Measurements from ENCODE around the gene CDKAL1. TPM values are rescaled to one million over a fixed set of nuclear protein-coding genes. Genes with fewer than 3 reads are reported as not detected.

CDKAL1 gene
- total RNA-seq, 1 donor from 2014 or later = 9.6 TPM

DNA sequence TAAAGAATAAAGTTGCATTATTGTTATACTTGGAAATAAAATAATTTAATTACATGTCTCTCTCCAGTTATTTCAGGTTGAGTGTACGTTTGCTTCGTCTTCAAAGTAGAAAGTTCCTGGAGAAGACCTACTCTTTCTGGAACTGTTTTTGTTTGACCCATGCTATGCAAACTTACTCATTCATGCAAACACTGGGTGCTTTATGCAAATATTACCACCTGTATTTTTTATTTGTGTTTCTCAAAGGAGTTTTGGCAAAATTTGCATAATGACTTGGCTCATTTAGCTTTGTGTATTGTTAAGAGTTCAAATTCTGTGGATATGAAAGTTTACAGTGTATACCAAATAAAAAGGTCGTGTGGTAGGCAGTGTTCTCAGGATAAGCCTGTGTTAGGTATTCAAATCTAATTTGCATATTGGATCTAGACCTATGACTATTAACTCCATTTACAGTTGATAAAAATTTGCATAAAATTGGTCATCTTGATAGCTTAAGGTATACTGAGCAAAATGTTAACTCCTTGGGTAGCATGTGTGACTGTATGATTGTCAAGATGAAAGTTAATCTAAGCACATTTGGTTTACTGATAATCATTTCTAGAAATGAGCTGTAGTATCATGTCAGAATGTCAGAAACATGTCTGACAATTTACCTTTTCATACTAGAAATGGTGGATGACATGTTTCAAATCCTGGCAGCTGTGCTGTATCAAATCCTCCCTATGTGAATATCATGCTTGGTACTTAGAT lies 65.2 kb downstream of the CDKAL1 start:
- H3K27ac Mint-ChIP-seq (ENCODE audit: unreplicated experiment) = no peak overlapping the region
- peaks cover 8% of the 10 kb centered on the region for H3K36me3 Mint-ChIP-seq (ENCODE audit: low read depth)
- no peaks in the 10 kb centered on the region for H3K27me3 Mint-ChIP-seq (ENCODE audit: low read depth)
- TF ChIP-seq, protein P1, sequence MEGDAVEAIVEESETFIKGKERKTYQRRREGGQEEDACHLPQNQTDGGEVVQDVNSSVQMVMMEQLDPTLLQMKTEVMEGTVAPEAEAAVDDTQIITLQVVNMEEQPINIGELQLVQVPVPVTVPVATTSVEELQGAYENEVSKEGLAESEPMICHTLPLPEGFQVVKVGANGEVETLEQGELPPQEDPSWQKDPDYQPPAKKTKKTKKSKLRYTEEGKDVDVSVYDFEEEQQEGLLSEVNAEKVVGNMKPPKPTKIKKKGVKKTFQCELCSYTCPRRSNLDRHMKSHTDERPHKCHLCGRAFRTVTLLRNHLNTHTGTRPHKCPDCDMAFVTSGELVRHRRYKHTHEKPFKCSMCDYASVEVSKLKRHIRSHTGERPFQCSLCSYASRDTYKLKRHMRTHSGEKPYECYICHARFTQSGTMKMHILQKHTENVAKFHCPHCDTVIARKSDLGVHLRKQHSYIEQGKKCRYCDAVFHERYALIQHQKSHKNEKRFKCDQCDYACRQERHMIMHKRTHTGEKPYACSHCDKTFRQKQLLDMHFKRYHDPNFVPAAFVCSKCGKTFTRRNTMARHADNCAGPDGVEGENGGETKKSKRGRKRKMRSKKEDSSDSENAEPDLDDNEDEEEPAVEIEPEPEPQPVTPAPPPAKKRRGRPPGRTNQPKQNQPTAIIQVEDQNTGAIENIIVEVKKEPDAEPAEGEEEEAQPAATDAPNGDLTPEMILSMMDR (IDR thresholded peaks at IDR 0.05) = no peak
- no peak for DNase-seq (ENCODE audit: low spot score)
- H3K9me3 Mint-ChIP-seq (ENCODE audit: low read depth) = peaks cover 10% of the 10 kb centered on the region
- H3K4me1 Mint-ChIP-seq (ENCODE audit: low read depth) = no peaks in the 10 kb centered on the region
- H3K4me3 Mint-ChIP-seq (ENCODE audit: unreplicated experiment) = no peak overlapping the region

DNA sequence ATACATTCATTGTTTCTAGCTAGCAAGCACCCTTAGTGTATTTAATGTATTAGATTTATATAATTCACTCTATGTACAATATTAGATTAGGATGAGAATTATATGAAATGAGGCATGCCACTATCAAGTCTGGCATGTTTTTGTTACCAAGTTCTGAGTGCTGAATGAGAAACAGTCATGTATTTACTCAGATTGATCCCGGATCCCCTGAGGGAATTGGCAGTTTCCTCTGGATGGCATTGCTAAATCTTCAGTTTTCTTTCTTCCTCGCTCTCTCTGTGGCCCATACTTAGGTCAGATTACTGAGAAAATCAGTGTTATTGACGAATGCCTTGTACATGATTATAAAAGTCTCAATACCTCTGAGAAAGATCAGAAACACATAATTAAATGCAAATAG lies 66.6 kb downstream of the CDKAL1 start:
- no peak overlapping the region for H3K27ac Mint-ChIP-seq (ENCODE audit: unreplicated experiment)
- H3K4me3 Mint-ChIP-seq (ENCODE audit: unreplicated experiment) = no peak overlapping the region
- TF ChIP-seq, protein P1 (IDR thresholded peaks at IDR 0.05) = no peak
- no peaks in the 10 kb centered on the region for H3K36me3 Mint-ChIP-seq (ENCODE audit: low read depth)
- DNase-seq (ENCODE audit: low spot score) = no peak
- H3K4me1 Mint-ChIP-seq (ENCODE audit: low read depth) = no peaks in the 10 kb centered on the region
- H3K9me3 Mint-ChIP-seq (ENCODE audit: low read depth) = no peaks in the 10 kb centered on the region
- no peaks in the 10 kb centered on the region for H3K27me3 Mint-ChIP-seq (ENCODE audit: low read depth)

DNA sequence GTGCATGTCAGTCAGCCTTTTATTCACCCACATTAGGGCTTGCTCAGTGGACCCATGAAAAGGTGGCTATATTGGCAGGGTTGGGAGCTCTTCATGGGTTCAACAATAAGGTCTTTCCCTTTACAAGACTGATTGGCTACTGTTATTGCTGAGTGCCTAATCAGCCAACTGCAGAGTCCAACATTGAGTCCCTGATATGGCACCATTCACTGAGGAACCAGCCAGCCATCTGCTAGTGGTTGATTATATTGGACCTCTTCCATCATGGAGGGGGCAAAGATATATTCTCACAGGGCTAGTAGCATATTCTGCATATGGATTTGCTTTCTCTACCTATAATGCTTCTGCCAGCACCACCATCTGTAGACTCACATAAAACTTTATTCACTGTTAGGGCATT lies 69.9 kb downstream of the CDKAL1 start:
- Mint-ChIP-seq H3K9me3 (ENCODE audit: low read depth) (no peaks in the 10 kb centered on the region), H3K4me1 (ENCODE audit: low read depth) (no peaks in the 10 kb centered on the region), H3K27me3 (ENCODE audit: low read depth) (no peaks in the 10 kb centered on the region), H3K36me3 (ENCODE audit: low read depth) (no peaks in the 10 kb centered on the region), H3K27ac (ENCODE audit: unreplicated experiment) (no peak overlapping the region), H3K4me3 (ENCODE audit: unreplicated experiment) (no peak overlapping the region)
- no peak for DNase-seq (ENCODE audit: low spot score)
- TF ChIP-seq, protein P1 (IDR thresholded peaks at IDR 0.05) = no peak

DNA sequence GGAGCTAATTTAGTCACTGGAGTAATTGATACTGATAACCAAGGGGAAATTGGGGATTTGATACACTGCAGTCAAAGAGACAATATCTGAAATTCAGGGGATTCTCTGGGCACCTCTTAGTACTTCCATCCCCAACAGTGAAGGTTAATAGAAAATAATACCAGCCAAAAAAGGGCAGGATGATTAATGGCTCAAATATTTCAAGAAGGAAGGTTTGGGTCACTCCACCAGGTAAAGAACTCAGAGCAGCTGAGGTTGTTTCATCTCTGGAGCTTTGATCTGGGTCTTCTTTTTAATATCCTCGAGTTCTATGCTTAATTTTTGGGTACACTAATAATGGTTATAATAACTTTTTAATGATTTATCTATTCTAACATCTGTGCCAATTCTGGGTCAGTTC lies 70.8 kb downstream of the CDKAL1 start:
- Mint-ChIP-seq H3K27ac (ENCODE audit: unreplicated experiment) (no peak overlapping the region), H3K36me3 (ENCODE audit: low read depth) (no peaks in the 10 kb centered on the region), H3K4me1 (ENCODE audit: low read depth) (no peaks in the 10 kb centered on the region), H3K9me3 (ENCODE audit: low read depth) (no peaks in the 10 kb centered on the region), H3K27me3 (ENCODE audit: low read depth) (no peaks in the 10 kb centered on the region), H3K4me3 (ENCODE audit: unreplicated experiment) (no peak overlapping the region)
- DNase-seq (ENCODE audit: low spot score) = no peak
- TF ChIP-seq, protein P1 (IDR thresholded peaks at IDR 0.05) = no peak

DNA sequence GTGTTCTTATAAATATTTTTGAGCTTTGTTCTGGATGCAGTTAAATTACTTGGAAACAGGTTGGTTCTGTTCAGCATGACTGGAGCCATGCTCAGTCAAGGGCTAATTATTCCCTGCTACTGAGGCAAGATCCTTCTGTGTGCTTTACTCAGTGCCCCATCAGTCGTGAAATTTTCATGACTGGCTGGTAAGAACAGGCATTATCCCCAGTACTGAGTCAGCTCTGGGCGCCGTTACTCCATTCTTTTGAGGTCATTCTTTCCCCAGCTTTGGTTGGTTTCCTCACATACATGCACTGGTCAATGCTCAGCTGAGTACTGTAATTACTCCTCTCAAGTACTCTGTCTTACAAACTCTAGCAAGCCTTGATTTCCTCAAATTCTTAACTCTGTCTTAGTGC lies 71.3 kb downstream of the CDKAL1 start:
- Mint-ChIP-seq H3K9me3 (ENCODE audit: low read depth) (peaks cover 4% of the 10 kb centered on the region), H3K27ac (ENCODE audit: unreplicated experiment) (no peak overlapping the region), H3K4me3 (ENCODE audit: unreplicated experiment) (no peak overlapping the region), H3K4me1 (ENCODE audit: low read depth) (peaks cover 4% of the 10 kb centered on the region), H3K27me3 (ENCODE audit: low read depth) (no peaks in the 10 kb centered on the region), H3K36me3 (ENCODE audit: low read depth) (peaks cover 3% of the 10 kb centered on the region)
- TF ChIP-seq, protein P1 (IDR thresholded peaks at IDR 0.05) = no peak
- no peak for DNase-seq (ENCODE audit: low spot score)
